Nephron (organoid): ENCODE data around the gene SPATA25.

ENCODE experiments used
- H3K27ac Mint-ChIP-seq, 3 experiments: 2 replicates each; pipeline ENCODE4 v1.8.0; 2020; ENCODE audit warnings: mixed read lengths in 3 of 3, mild to moderate bottlenecking in 2 of 3, moderate library complexity in 1 of 3
- H3K27me3 Mint-ChIP-seq: 2 replicates; pipeline ENCODE4 v1.8.0; 2021; ENCODE audit warnings: low read depth, mild to moderate bottlenecking, moderate library complexity, mixed read lengths
- H3K36me3 Mint-ChIP-seq: 2 replicates; pipeline ENCODE4 v1.8.0; 2020; ENCODE audit warnings: low read depth, mixed read lengths
- H3K4me1 Mint-ChIP-seq: 2 replicates; pipeline ENCODE4 v1.8.0; 2020; ENCODE audit warnings: mixed read lengths
- H3K4me3 Mint-ChIP-seq, 3 experiments: 2 replicates each; pipeline ENCODE4 v1.8.0; 2020; ENCODE audit warnings: mild to moderate bottlenecking in 3 of 3, mixed read lengths in 3 of 3, moderate library complexity in 2 of 3
- H3K9me3 Mint-ChIP-seq: 2 replicates; pipeline ENCODE4 v1.8.0; 2020; ENCODE audit warnings: mixed read lengths
- TF ChIP-seq, protein P1 (sequence below), 3 experiments: fragments of 200-600 bp; sonication (generic); IDR thresholded peaks; one replicate each; pipeline ENCODE4 v1.5.0; 2021; ENCODE audit warnings: antibody characterized with exemption in 3 of 3; ENCODE audit not compliant: unreplicated experiment in 3 of 3

The SPATA25 gene

DNA sequence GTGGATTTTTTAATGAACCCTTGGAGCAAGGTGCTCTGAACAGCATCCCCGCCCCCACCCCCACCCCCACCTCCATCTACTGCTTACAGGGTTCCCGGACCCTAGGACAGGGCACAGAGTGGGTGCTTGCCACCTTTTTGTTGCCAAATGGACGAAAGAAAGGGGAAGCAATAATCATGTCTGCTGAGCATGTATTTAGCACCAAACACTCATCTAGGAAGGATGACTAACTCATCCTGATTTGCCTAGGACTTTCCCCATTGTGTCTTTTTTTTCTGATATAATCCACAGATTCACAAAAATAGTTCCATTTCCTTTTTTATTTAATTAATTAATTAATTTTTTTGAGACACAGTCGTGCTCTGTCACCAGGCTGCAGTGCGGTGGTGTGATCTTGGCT is 25.7 kb upstream of the SPATA25 start:
- Mint-ChIP-seq H3K4me3 (peak overlapping the region; percentile 42 to 64 (median 56)), H3K27ac (no peak overlapping the region), H3K4me1 (peaks cover 25% of the 10 kb centered on the region), H3K36me3 (peaks cover 12% of the 10 kb centered on the region), H3K9me3 (no peaks in the 10 kb centered on the region), H3K27me3 (no peaks in the 10 kb centered on the region)
- TF ChIP-seq, protein P1, sequence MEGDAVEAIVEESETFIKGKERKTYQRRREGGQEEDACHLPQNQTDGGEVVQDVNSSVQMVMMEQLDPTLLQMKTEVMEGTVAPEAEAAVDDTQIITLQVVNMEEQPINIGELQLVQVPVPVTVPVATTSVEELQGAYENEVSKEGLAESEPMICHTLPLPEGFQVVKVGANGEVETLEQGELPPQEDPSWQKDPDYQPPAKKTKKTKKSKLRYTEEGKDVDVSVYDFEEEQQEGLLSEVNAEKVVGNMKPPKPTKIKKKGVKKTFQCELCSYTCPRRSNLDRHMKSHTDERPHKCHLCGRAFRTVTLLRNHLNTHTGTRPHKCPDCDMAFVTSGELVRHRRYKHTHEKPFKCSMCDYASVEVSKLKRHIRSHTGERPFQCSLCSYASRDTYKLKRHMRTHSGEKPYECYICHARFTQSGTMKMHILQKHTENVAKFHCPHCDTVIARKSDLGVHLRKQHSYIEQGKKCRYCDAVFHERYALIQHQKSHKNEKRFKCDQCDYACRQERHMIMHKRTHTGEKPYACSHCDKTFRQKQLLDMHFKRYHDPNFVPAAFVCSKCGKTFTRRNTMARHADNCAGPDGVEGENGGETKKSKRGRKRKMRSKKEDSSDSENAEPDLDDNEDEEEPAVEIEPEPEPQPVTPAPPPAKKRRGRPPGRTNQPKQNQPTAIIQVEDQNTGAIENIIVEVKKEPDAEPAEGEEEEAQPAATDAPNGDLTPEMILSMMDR (IDR thresholded peaks at IDR 0.05; ENCODE audit: unreplicated experiment in 3 of 3), result no peak

DNA sequence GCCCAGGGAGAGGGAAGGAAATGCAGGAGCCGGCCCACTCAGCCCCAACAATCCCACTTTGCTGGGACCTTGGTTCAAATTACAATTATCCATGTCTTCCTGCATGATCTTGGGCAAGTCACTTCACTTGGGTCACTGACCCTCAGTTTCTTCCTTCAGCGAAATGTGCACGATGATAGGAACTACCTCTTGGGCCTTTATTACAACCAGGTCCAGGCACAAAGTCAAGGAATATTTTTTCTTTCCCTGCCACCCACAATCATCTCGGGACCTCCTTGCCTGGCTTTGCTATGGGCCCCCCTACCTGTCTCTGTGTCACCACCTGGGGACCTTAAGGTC is 24.9 kb upstream of the SPATA25 start:
- Mint-ChIP-seq H3K36me3 (peaks cover 20% of the 10 kb centered on the region), H3K4me3 (peak overlapping the region; percentile 69 to 77 (median 75)), H3K27ac (peak overlapping the region; percentile 44 to 91 (median 84)), H3K4me1 (peaks cover 17% of the 10 kb centered on the region), H3K9me3 (no peaks in the 10 kb centered on the region), H3K27me3 (no peaks in the 10 kb centered on the region)
- TF ChIP-seq, protein P1 (IDR thresholded peaks at IDR 0.05; ENCODE audit: unreplicated experiment in 3 of 3), result no peak

DNA sequence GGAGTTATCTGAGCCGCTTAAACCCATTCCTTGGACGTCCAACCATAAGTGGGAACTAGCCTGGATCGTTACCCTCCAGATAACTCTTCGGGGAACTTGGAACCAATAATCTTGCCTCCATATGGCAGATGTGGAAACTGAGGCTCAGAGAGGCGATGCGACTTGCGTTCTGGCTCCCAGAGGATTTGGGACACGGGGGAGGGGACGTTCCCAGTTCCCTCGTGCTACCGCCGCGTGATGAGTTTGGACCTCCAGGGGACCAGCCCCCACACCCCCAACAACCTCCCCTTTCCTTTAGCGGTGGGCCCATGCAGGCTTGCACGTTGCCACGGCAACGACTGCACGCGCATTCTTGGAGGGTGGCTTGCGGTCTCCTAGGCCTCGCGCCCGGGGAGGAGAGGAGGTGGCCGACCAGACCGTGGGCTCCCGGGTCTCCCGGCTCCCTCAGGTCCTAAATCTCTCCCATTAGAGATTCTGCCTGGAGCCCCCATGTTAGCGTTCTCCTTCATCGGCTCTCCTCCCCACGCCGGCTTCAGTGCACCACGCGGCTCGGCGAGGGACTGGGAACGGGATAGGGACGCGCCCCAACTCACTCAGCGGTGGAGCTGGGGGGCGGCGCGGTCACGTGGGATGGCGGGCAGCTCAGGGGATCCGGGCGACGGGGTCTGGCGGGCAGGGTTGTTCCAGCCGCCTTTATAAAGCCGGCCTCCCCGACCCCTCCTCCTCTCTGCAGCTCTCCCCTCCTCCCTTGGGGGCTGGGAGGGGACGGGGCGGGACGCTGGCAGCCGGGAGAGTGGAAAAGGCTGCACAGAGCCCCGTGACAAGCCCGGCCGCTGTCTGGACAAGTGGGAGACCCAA is 24.3 kb upstream of the SPATA25 start, which contains the start of gene PLTP:
Gene PLTP, minus strand, starts transcription at position 670 of the 858 bp plus-strand sequence. CDS start 703 bp downstream, outside the sequence.
- H3K27me3 Mint-ChIP-seq, result no peaks in the 10 kb centered on the region
- TF ChIP-seq, protein P1 (IDR thresholded peaks at IDR 0.05; ENCODE audit: unreplicated experiment in 3 of 3), result no peak

DNA sequence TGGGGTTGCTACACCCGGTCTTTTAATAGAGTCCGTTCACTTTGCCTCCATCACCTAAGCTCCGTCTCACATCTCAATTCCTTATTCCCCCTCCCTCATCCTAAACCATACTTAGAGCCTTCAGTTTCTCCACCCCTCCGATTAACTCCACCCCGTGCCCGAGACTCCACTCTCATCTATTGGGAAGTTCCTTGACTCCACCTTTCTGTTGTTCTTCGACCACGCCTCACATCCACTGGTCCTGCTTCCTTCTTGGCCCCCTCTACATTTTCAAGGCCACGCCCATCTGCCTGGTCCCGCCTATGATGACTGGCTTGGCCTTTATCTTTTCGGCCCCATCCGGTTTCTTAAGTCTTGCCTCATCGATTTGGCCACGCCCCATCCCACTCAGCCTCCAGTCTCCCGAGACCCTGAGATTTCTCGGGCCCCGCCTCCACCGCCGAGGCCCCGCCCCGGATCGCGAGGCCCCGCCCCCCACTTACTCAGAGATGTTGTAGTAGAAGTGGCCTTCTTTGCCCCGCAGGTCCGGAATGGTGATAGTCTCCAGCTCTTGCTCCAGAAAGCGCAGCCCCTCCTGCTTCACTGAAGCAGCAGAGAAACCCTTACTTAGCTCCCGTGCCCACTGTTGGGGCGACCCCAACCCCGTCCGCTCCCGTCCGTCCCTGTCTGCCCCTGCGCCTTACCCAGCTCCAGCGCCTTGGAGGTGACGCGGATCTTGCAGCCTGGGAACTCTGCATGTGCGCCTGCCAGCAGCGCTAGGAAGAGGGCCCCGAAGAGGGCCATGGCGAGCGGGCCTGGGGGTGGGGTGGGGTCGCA is 23.5 kb upstream of the SPATA25 start:
- Mint-ChIP-seq H3K4me1 (peaks cover 17% of the 10 kb centered on the region), H3K9me3 (no peaks in the 10 kb centered on the region), H3K27ac (peak overlapping the region; percentile 44 to 91 (median 62)), H3K4me3 (peak overlapping the region; percentile 69 to 77 (median 75)), H3K27me3 (no peaks in the 10 kb centered on the region), H3K36me3 (peaks cover 26% of the 10 kb centered on the region)
- TF ChIP-seq, protein P1 (IDR thresholded peaks at IDR 0.05; ENCODE audit: unreplicated experiment in 3 of 3), result no peak

More for the DNA sequence above, 24.3 kb upstream of the SPATA25 start, which contains the start of gene PLTP:
- Mint-ChIP-seq H3K27ac (peak within 1 kb of the TSS; percentile 44 to 91 (median 84)), H3K4me1 (peaks cover 17% of the 10 kb centered on the region), H3K9me3 (no peaks in the 10 kb centered on the region), H3K4me3 (peak within 1 kb of the TSS; percentile 69 to 77 (median 75)), H3K36me3 (peaks cover 22% of the 10 kb centered on the region)

DNA sequence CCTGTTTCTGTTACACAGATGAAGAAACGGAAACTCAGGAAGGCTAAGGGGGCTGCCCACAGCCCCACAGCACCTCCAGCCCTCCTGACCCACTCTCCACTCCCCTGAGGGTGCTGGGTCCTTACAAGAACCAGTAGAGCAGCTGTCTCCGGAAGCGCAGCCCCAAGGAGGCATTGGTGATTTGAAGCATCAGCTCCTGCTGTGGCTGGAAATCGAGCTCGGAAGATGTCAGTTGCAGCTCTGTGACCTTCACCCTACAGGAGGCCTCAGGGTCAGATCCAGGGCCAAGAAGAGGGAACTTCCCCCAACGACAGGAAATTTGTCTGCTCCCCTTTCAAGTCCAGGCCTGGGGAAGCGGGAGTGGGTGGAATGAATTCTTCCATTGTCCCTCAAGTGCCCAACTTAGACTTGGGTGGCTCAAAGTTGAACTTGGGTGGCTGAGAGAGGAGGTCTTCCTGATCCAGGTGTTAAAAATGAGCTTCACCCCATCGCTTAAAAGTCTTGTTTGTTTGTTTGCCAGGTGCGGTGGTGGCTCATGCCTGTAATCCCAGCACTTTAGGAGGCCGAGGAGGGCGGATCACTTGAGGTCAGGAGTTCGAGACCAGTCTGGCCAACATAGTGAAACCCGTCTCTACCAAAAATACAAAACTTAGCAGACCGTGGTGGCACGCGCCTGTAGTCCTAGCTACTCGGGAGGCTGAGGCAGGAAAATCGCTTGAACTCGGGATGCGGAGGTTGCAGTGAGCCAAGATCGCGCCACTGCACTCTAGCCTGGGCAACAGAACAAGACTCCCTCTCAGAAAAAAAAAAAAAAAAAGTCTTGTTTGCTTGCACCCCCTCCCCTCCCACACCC is 22.6 kb upstream of the SPATA25 start:
- peak overlapping the region; percentile 44 to 91 (median 62) for H3K27ac Mint-ChIP-seq
- H3K4me1 Mint-ChIP-seq, result peaks cover 17% of the 10 kb centered on the region
- H3K36me3 Mint-ChIP-seq, result peaks cover 31% of the 10 kb centered on the region
- no peaks in the 10 kb centered on the region for H3K9me3 Mint-ChIP-seq
- H3K4me3 Mint-ChIP-seq, result peak overlapping the region; percentile 69 to 77 (median 75)
- TF ChIP-seq, protein P1 (IDR thresholded peaks at IDR 0.05; ENCODE audit: unreplicated experiment in 3 of 3), result no peak
- H3K27me3 Mint-ChIP-seq, result no peaks in the 10 kb centered on the region
